Stromal cell of bone marrow (primary cell): ENCODE data around the gene HNRNPUL2.
"Not testable (repeated sequence)": the region's sequence is repeated elsewhere in the genome, so short reads cannot be mapped to it uniquely, and the experiment has no call there.

Experiments
- DNase-seq: peaks from one replicate; pipeline ENCODE4 v3.0.0-alpha.2; 2012; ENCODE audit warnings: low read depth

The HNRNPUL2 gene

GRCh38 chr11:62727165-62727871 lies at the start of gene HNRNPUL2:
HNRNPUL2 (minus strand) TSS chr11:62727457; CDS start chr11:62727156, 301 bp downstream.
- peak; percentile 97 for DNase-seq

DNA sequence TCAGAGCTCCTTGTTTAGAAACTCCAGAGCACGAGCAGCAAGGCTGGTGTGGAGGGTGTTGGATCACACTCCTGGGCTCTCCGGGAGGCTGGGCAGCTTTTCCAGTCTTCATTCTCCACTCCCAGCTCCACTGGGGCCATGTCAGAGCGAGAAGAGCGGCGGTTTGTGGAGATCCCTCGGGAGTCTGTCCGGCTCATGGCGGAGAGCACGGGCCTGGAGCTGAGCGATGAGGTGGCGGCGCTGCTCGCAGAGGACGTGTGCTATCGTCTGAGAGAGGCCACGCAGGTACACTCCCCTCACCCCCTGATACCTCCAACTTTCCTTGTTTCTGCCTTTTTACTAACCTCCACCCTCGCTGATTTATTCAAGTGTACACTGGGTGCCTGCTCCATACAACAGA lies 48.4 kb upstream of the HNRNPUL2 start:
- DNase-seq, result no peak

GRCh38 chr11:62774407-62774806 lies 47.1 kb upstream of the HNRNPUL2 start:
- DNase-seq, result no peak

- DNase-seq, result peak; percentile 96
These were observed 44.1 kb upstream of the HNRNPUL2 start, which contains the start of gene TAF6L for GRCh38 chr11:62771144-62772021. TAF6L (plus strand) TSS chr11:62771396; CDS start chr11:62775784, 4,388 bp downstream.

GRCh38 chr11:62770778-62771143 lies 43.5 kb upstream of the HNRNPUL2 start:
- no peak for DNase-seq

DNA sequence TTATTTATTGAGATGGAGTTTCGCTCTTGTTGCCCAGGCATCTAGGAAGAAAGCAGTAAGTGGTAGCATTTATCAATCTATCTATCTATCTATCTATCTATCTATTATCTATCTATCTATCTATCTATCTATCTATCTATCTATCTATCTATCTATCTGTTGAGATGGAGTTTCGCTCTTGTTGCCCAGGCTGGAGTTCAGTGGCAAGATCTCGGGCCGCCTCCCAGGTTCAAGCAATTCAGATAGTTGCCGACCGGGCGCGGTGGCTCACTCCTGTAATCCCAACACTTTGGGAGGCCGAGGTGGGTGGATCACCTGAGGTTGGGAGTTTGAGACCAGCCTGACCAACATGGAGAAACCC lies 33.6 kb upstream of the HNRNPUL2 start:
- DNase-seq, result not testable (repeated sequence)

- no peak for DNase-seq
These were observed 30.9 kb upstream of the HNRNPUL2 start for GRCh38 chr11:62757846-62758788.

DNA sequence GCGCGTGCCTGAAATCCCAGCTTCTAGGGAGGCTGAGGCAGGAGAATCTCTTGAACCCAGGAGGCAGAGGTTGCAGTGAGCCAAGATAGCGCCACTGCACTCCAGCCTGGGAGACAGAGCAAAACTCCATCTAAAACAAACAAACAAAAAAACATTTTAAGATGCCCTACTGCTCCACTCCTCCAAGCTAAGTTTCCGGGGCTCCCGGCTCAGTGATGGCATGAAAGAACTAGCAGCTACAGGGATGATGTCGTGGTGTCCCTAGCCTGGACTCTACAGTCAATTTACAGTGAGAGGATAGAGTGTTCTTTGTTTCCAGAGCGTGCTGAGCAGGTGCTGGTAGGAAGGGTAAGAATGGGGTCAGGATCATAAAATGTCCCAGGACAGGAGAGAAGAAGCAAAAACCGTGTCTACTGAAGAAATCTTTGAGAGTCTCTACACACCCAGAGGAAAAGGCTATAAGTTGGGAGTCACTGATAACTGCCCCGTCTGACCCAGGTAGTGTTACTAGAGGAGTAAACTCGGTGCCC lies 27.9 kb upstream of the HNRNPUL2 start:
- no peak for DNase-seq

DNA sequence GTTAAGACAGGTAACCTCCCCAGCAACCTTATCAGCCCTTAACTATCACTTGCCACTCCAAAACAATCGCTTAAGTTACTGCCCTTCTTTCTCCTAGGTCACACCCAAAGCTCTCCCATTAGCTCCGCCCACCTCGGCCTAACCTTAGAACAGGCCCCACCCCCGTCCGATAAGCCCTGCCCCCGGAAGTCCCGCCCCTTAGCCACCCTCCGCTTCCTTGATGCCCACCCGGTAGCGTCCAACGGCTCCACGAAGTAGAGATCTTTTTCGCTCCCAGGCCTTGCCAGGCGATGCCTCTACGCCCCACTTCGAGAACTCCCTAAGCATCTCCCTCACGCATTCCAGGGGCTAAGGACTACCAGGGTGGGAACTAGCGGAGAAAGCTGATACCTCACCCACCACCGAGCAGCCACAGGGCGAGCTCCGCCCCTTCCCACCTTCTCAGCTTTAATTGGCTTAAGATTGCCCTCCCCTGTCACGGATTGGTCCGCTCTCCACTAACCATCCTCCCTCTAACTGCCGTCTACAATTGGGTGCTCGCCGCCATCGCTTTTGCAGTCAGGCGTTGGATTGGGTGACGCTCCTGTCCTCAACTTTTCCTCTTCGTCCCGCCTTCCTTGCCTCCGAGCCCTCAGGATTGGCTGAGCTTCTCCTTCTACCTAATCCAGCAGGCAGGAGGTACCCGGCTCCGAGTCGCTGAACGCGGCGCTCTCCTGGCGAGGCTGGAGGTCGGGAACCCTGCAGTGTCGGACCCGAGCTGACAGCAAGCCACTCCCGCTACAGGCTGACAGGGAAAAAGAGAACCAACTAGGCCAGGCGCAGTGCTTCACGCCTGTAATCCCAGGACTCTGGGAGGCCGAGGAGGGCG lies 26.7 kb upstream of the HNRNPUL2 start, which contains the start of gene ZBTB3:
Gene ZBTB3 (minus strand): TSS at position 425 of the 868 bp plus-strand sequence. CDS start 496 bp downstream, outside the sequence.
- DNase-seq, result peak; percentile 99

DNA sequence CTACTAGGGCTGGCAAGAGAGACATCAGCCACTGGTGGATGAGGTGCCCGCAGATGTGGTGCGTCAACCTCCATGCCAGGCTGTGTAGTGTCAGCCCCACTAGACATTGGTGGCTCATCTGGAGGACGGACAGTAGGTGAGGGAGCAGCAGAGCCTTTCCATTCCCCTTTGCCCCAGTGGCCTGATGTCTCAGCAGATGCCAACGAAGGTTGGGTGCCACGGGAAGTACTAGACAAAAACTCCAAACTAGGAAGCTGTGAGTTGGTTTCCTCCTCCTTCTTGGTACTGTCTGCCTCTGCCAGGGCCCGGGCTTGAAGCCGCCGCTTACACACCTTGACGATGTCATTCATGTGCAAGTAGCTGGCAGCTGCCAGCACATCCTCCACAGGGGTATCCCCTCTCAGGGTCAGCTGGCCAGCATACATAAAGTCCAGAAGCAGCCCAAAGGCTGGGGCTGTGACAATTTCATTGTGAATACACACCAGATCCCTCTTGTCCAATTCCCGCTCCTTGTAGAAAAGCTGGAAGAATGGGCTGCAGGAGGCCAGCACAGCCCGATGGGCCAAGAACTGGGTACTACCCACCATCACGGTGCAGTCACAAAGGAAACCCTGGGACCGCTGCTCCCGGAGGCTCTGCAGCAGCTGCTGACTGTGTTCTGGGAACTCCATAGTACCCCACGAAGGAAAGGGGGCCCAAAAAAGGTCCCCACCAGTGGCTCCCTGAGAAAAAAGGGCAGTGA lies 25.9 kb upstream of the HNRNPUL2 start:
- DNase-seq, result no peak

GRCh38 chr11:62752177-62752785 lies 25.0 kb upstream of the HNRNPUL2 start:
- no peak for DNase-seq

DNA sequence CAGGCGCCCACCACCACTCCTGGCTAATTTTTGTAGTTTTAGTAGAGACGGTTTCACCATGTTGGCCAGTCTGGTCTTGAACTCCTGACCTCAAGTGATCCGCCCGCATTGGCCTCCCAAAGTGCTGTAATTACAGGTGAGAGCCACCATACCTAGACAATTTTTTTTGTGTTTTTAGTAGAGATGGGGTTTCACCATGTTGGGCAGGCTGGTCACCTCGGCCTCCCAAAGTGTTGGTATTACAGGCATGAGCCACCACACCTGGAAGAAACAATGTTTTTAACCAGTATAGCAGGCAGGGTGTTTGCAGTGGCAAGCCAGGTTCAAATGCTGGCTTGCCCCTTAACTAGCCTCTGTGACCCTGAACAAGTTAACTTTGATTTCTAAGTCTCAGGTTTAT lies 22.7 kb upstream of the HNRNPUL2 start:
- DNase-seq, result not testable (repeated sequence)

- DNase-seq, result no peak
These were observed 20.4 kb upstream of the HNRNPUL2 start for GRCh38 chr11:62747475-62748160.

DNA sequence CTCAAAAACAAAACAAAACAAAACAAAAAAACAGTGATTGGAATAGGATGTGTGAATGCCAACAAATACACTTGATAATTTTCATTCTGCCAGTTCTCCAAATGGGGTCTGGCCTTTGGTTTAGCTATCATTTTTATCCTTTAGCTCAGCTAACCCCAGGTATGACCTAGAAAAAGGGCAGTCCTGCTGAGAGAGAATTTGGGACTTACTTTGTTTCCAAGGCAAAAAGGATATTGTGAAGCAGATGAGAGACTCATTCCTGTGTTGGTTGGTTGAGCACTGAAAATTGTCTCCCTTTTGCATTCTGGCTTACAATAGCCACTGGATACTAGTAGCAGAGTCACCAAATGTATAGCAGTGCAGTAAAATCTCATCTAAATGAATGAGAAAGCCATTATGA lies 9.9 kb upstream of the HNRNPUL2 start:
- no peak for DNase-seq

DNA sequence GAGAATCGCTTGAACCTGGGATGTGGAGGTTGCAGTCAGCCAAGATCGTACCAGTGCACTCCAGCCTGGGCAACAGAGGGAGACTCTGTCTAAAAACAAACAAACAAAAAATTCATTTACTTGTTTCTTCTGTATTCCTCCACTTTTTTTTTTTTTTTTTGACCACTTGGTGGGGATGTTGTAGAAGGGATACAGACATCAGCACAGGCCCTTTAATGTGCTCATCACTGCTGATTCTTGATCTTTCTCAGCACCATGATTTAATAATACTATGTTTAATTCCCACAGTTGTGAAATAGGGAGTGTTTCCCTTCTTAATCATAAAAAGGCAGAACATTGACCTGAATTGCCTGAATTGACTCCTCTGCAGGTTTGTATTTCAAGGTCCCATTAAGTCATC lies 5.6 kb upstream of the HNRNPUL2 start:
- DNase-seq, result no peak

DNA sequence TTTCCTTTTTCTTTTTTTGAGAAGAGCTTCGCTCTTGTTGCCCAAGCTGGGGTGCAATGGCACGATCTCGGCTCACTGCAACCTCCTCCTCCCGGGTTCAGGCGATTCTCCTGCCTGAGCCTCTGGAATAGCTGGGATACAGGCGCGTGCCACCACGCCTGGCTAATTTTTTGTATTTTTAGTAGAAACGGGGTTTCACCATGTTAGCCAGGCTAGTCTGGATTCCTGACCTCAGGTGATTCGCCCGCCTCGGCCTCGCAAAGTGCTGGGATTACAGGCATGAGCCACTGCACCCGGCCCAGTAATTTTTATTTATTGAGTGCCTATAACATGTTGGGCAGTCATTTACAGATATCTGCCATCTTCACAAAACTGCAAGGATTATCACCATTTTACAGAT lies 2.8 kb upstream of the HNRNPUL2 start:
- not testable (repeated sequence) for DNase-seq

GRCh38 chr11:62728171-62728988 lies 1.1 kb upstream of the HNRNPUL2 start, which contains the start of gene TTC9C:
TTC9C (plus strand) TSS chr11:62728486; CDS start chr11:62728849, 363 bp downstream.
- DNase-seq, result peak; percentile 85

DNA sequence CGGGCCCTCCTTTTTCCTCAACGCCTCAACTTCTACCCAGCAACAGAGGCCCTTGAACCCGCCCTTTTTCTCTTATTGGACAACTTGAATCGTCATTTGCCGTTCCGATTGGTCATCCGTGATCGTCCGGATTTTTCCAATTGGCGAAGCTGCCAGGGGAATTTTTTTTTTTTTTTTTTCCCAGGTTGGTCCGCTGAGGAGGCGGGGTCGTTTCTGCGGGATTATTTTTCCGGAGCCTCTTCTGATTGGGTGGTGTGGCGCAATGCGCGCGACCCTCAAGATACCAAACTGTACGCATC lies 564 bp upstream of the HNRNPUL2 start:
- DNase-seq, result peak; percentile 97
